ENCODE data around the gene CRTAC1. TPM values are rescaled to one million over a fixed set of nuclear protein-coding genes. Genes with fewer than 3 reads are reported as not detected.

Gene CRTAC1
- total and polyA plus RNA-seq, 2 experiments from 2014 or later, result 0.47 to 1.2 TPM

- no peak for TF ChIP-seq EZH2phosphoT487 (IDR thresholded peaks at IDR 0.05; ENCODE audit: unreplicated experiment)
- TF ChIP-seq STAT1 (IDR thresholded peaks at IDR 0.05; ENCODE audit: unreplicated experiment), result no peak
- no peak for TF ChIP-seq ETS1 (IDR thresholded peaks at IDR 0.05)
- no peak for TF ChIP-seq POLR2AphosphoS5 (IDR thresholded peaks at IDR 0.05; ENCODE audit: low read depth)
Observed at GRCh38 chr10:98035599-98035998, 5.2 kb upstream of the CRTAC1 start (continued).

DNA sequence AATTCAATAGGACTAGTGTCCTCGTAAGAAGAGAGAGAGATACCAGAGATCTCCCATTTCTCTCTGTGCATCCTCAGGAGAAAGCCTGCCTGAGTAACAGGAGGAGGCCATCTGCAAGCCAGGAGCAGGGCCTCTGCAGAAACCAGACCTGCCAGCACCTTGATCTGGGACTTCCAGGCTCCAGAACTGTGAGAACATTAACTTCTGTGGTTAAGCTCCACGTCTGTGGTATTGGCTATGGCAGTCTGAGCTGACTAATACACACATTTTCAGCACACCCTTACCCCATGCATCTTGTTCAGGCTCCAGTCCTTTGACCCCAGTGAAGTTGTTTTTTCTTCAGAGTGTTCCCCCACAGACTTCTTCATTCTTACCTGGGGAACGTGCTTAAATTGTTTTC lies 3.1 kb upstream of the CRTAC1 start:
- Histone ChIP-seq H3K4me1 (ENCODE audit: insufficient read depth) (peaks cover under 1% of the 10 kb centered on the region; the same call in 1 of the 2 replicates), H3K27ac (ENCODE audit: low read depth) (no peak overlapping the region), H2AFZ (no peak overlapping the region), H3K9me2 (ENCODE audit: insufficient read depth) (no peaks in the 10 kb centered on the region), H4K20me1 (replicated peaks; ENCODE audit: insufficient read depth) (peaks cover 11% of the 10 kb centered on the region), H3K4me3 (no peak overlapping the region), H3K79me2 (replicated peaks; ENCODE audit: insufficient read depth) (no peaks in the 10 kb centered on the region), H3K27me3 (ENCODE audit: insufficient read depth) (peaks cover 95% of the 10 kb centered on the region), H3K36me3 (ENCODE audit: insufficient read depth) (no peaks in the 10 kb centered on the region), H3F3A (replicated peaks; ENCODE audit: low read depth) (no peaks in the 10 kb centered on the region), H3K4me2 (no peak overlapping the region)
- Mint-ChIP-seq H3K27ac (no peak overlapping the region), H3K9me3 (no peaks in the 10 kb centered on the region), H3K4me3 (no peak overlapping the region), H3K36me3 (ENCODE audit: low read depth) (no peaks in the 10 kb centered on the region), H3K4me1 (peaks cover 13% of the 10 kb centered on the region), H3K27me3 (ENCODE audit: insufficient read depth, low read depth, poor library complexity) (peaks cover 71% of the 10 kb centered on the region)
- DNase-seq (ENCODE audit: low spot score) (no peak), ATAC-seq (no peak)
- TF ChIP-seq NANOG (IDR thresholded peaks at IDR 0.05; ENCODE audit: borderline replicate concordance) (no peak), POLR2AphosphoS5 (IDR thresholded peaks at IDR 0.05; ENCODE audit: low read depth) (no peak), ZNF462 (CRISPR knock-in tag; IDR thresholded peaks at IDR 0.05) (no peak), CREB1 (CRISPR knock-in tag; IDR thresholded peaks at IDR 0.05; ENCODE audit: low read depth) (no peak), ETS1 (IDR thresholded peaks at IDR 0.05) (no peak), ZNF331 (CRISPR knock-in tag; IDR thresholded peaks at IDR 0.05; ENCODE audit: low read depth) (no peak), STAT1 (IDR thresholded peaks at IDR 0.05; ENCODE audit: unreplicated experiment) (no peak), EZH2 (IDR thresholded peaks at IDR 0.05; ENCODE audit: low read depth, unreplicated experiment) (no peak)
- TF ChIP-seq, protein P1, sequence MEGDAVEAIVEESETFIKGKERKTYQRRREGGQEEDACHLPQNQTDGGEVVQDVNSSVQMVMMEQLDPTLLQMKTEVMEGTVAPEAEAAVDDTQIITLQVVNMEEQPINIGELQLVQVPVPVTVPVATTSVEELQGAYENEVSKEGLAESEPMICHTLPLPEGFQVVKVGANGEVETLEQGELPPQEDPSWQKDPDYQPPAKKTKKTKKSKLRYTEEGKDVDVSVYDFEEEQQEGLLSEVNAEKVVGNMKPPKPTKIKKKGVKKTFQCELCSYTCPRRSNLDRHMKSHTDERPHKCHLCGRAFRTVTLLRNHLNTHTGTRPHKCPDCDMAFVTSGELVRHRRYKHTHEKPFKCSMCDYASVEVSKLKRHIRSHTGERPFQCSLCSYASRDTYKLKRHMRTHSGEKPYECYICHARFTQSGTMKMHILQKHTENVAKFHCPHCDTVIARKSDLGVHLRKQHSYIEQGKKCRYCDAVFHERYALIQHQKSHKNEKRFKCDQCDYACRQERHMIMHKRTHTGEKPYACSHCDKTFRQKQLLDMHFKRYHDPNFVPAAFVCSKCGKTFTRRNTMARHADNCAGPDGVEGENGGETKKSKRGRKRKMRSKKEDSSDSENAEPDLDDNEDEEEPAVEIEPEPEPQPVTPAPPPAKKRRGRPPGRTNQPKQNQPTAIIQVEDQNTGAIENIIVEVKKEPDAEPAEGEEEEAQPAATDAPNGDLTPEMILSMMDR (conservative IDR thresholded peaks at IDR 0.05; ENCODE audit: low read depth in 2 of 2), result no peak
- TF ChIP-seq, protein P2, sequence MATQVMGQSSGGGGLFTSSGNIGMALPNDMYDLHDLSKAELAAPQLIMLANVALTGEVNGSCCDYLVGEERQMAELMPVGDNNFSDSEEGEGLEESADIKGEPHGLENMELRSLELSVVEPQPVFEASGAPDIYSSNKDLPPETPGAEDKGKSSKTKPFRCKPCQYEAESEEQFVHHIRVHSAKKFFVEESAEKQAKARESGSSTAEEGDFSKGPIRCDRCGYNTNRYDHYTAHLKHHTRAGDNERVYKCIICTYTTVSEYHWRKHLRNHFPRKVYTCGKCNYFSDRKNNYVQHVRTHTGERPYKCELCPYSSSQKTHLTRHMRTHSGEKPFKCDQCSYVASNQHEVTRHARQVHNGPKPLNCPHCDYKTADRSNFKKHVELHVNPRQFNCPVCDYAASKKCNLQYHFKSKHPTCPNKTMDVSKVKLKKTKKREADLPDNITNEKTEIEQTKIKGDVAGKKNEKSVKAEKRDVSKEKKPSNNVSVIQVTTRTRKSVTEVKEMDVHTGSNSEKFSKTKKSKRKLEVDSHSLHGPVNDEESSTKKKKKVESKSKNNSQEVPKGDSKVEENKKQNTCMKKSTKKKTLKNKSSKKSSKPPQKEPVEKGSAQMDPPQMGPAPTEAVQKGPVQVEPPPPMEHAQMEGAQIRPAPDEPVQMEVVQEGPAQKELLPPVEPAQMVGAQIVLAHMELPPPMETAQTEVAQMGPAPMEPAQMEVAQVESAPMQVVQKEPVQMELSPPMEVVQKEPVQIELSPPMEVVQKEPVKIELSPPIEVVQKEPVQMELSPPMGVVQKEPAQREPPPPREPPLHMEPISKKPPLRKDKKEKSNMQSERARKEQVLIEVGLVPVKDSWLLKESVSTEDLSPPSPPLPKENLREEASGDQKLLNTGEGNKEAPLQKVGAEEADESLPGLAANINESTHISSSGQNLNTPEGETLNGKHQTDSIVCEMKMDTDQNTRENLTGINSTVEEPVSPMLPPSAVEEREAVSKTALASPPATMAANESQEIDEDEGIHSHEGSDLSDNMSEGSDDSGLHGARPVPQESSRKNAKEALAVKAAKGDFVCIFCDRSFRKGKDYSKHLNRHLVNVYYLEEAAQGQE (IDR thresholded peaks at IDR 0.05; ENCODE audit: unreplicated experiment), result no peak

All from GM23338 (cell line).